HFFc6 (cell line): ENCODE measurements around the gene WSCD1. TPM values are rescaled to one million over a fixed set of nuclear protein-coding genes. Genes with fewer than 3 reads are reported as not detected.

Experiments
- DNase-seq: peaks from one replicate; pipeline ENCODE4 v3.0.0-alpha.2; 2018
- H3K27ac Mint-ChIP-seq: 2 replicates; pipeline ENCODE4 v1.8.0; 2020; ENCODE audit warnings: mild to moderate bottlenecking, mixed read lengths
- H3K27me3 Mint-ChIP-seq: 2 replicates; pipeline ENCODE4 v1.8.0; 2021; ENCODE audit warnings: mild to moderate bottlenecking, moderate library complexity, mixed read lengths; ENCODE audit not compliant: insufficient read depth
- H3K36me3 Mint-ChIP-seq: 2 replicates; pipeline ENCODE4 v1.8.0; 2021; ENCODE audit warnings: low read depth, mixed read lengths
- H3K4me1 Mint-ChIP-seq: 2 replicates; pipeline ENCODE4 v1.8.0; 2020; ENCODE audit warnings: low read depth, mixed read lengths
- H3K4me3 Mint-ChIP-seq: 2 replicates; pipeline ENCODE4 v1.8.0; 2020; ENCODE audit warnings: mild to moderate bottlenecking, moderate library complexity, mixed read lengths
- H3K9me3 Mint-ChIP-seq: 2 replicates; pipeline ENCODE4 v1.8.0; 2020; ENCODE audit warnings: mild to moderate bottlenecking, mixed read lengths
- total RNA-seq, 6 experiments: library from RNA; stranded (reverse); fragmentation: NEBNext Ultra II Directional; extraction: Animal tissue kit (Norgen Biotek cat#: 25700); gene quantifications; 2 replicates in 1 of 6; 3 replicates in 5 of 6; pipeline ENCODE4 v1.2.3, GENCODE V29; 2021
- TF ChIP-seq, protein P1 (sequence below): fragments of 200-600 bp; sonication (generic); IDR thresholded peaks from 2 replicates; pipeline ENCODE4 v1.5.0; 2021; ENCODE audit warnings: antibody characterized with exemption, mild to moderate bottlenecking

The WSCD1 gene
- total RNA-seq, 6 experiments from 2014 or later, result not detected

GRCh38 chr17:6110088-6110487, 39.9 kb downstream of the WSCD1 start:
- TF ChIP-seq, protein P1, sequence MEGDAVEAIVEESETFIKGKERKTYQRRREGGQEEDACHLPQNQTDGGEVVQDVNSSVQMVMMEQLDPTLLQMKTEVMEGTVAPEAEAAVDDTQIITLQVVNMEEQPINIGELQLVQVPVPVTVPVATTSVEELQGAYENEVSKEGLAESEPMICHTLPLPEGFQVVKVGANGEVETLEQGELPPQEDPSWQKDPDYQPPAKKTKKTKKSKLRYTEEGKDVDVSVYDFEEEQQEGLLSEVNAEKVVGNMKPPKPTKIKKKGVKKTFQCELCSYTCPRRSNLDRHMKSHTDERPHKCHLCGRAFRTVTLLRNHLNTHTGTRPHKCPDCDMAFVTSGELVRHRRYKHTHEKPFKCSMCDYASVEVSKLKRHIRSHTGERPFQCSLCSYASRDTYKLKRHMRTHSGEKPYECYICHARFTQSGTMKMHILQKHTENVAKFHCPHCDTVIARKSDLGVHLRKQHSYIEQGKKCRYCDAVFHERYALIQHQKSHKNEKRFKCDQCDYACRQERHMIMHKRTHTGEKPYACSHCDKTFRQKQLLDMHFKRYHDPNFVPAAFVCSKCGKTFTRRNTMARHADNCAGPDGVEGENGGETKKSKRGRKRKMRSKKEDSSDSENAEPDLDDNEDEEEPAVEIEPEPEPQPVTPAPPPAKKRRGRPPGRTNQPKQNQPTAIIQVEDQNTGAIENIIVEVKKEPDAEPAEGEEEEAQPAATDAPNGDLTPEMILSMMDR, result no peak
- DNase-seq, result no peak
- Mint-ChIP-seq H3K4me3 (no peak overlapping the region), H3K9me3 (peaks cover 14% of the 10 kb centered on the region; the same call in 1 of the 2 replicates), H3K36me3 (no peaks in the 10 kb centered on the region), H3K27ac (no peak overlapping the region), H3K4me1 (no peaks in the 10 kb centered on the region), H3K27me3 (peaks cover 2% of the 10 kb centered on the region)

DNA sequence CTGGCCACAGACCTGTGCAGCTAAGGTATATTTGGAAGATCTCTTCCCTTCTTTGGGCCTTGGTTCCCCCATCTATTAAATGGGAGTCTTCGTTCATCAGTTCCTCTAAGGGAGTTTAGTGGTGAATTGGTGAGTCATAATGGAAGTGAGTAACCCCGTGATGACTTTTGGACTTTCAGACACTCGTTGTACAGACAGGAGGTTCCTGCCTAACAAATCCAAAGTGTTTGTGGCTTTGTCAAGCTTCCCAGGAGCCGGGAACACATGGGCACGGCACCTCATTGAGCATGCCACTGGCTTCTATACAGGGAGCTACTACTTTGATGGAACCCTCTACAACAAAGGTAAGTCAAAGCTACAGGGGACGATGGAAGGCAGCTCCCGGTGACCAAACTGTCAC, 40.4 kb downstream of the WSCD1 start:
- Mint-ChIP-seq H3K9me3 (peaks cover 11% of the 10 kb centered on the region; the same call in 1 of the 2 replicates), H3K36me3 (no peaks in the 10 kb centered on the region), H3K27me3 (peaks cover 4% of the 10 kb centered on the region), H3K27ac (no peak overlapping the region), H3K4me1 (no peaks in the 10 kb centered on the region), H3K4me3 (no peak overlapping the region)
- DNase-seq, result no peak
- TF ChIP-seq, protein P1, result no peak

- Mint-ChIP-seq H3K27ac (no peak overlapping the region), H3K9me3 (peaks cover 48% of the 10 kb centered on the region), H3K4me1 (no peaks in the 10 kb centered on the region), H3K36me3 (no peaks in the 10 kb centered on the region), H3K4me3 (no peak overlapping the region), H3K27me3 (peaks cover 7% of the 10 kb centered on the region)
- no peak for DNase-seq
- TF ChIP-seq, protein P1, result no peak
Measured at GRCh38 chr17:6120351-6120750, 50.2 kb downstream of the WSCD1 start.

DNA sequence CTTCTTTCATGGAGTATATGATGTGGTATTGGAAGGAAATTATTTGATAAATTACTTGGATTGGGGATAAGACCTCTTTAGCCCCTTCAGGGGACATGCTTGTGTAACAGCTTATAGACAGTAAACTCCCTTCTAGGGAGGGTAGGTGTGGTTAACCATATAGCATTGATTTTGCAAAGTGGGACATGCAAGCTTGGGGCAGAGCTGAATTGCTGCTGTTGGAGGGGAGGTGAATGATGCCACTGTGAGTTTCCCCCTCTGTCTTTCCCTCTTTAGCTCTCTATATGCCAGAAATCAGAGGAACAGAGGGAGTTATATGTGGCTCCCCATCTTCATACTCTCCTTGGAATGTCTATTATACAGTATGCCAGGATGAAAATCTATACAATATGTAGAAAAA, 54.7 kb downstream of the WSCD1 start:
- H3K27me3 Mint-ChIP-seq, result no peaks in the 10 kb centered on the region; the same call in 1 of the 2 replicates
- DNase-seq, result no peak

DNA sequence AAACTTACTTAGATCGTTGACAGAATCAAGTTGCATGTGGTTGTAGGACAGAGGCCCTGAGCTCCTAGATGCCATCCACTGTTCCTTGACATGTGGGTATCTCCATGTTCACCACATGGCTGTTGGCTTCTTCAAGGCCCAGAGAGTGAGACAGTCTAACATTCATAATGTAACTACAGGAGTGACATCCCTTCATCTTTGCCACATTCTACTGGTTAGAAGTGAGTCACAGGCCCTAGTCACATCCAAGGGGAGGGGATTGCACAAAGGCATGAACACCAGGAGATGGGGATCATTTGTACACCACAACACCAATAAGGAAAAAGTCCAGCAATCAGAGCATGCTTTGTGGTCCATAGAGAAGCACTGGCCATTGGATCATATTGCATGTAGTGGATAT, 56.6 kb downstream of the WSCD1 start:
- TF ChIP-seq, protein P1, result no peak
- no peaks in the 10 kb centered on the region for H3K4me1 Mint-ChIP-seq
- no peak overlapping the region for H3K4me3 Mint-ChIP-seq
- no peaks in the 10 kb centered on the region; the same call in none of the 2 replicates for H3K27me3 Mint-ChIP-seq
- peaks cover 34% of the 10 kb centered on the region for H3K9me3 Mint-ChIP-seq
- DNase-seq, result no peak
- no peaks in the 10 kb centered on the region for H3K36me3 Mint-ChIP-seq
- no peak overlapping the region for H3K27ac Mint-ChIP-seq

More for the DNA sequence above, 54.7 kb downstream of the WSCD1 start:
- Mint-ChIP-seq H3K27ac (no peak overlapping the region), H3K9me3 (peaks cover 43% of the 10 kb centered on the region), H3K4me3 (no peak overlapping the region), H3K4me1 (no peaks in the 10 kb centered on the region), H3K36me3 (no peaks in the 10 kb centered on the region)
- TF ChIP-seq, protein P1, result no peak

GRCh38 chr17:6134721-6135120, 64.5 kb downstream of the WSCD1 start:
- Mint-ChIP-seq H3K9me3 (peaks cover 7% of the 10 kb centered on the region; the same call in 1 of the 2 replicates), H3K27ac (no peak overlapping the region), H3K36me3 (no peaks in the 10 kb centered on the region), H3K4me1 (no peaks in the 10 kb centered on the region), H3K4me3 (no peak overlapping the region), H3K27me3 (peaks cover 6% of the 10 kb centered on the region)
- no peak for DNase-seq
- TF ChIP-seq, protein P1, result no peak
